GM18502 (cell line): ENCODE data around the gene CCDC192.

ENCODE experiments used
- ATAC-seq: cut with Tn5 transposase; IDR thresholded peaks from one replicate; pipeline ENCODE4 v1.9.1; 2021; ENCODE audit warnings: mild to moderate bottlenecking; ENCODE audit not compliant: unreplicated experiment, poor library complexity

Gene CCDC192

GRCh38 chr5:127967983-127968592 is 264.9 kb downstream of the CCDC192 start:
- ATAC-seq: no peak

- ATAC-seq: no peak
Measured at GRCh38 chr5:127969002-127969401, 265.8 kb downstream of the CCDC192 start.

GRCh38 chr5:127969651-127970050 is 266.5 kb downstream of the CCDC192 start:
- no peak for ATAC-seq

- ATAC-seq: no peak
Measured at GRCh38 chr5:127970081-127970480, 266.9 kb downstream of the CCDC192 start.

- no peak for ATAC-seq
Measured at GRCh38 chr5:127970854-127971425, 267.7 kb downstream of the CCDC192 start.

- no peak for ATAC-seq
Measured at GRCh38 chr5:127975961-127976360, 272.8 kb downstream of the CCDC192 start.

GRCh38 chr5:127976525-127976924 is 273.3 kb downstream of the CCDC192 start:
- no peak for ATAC-seq

- ATAC-seq: no peak
Measured at GRCh38 chr5:127976991-127977717, 274.0 kb downstream of the CCDC192 start.

- no peak for ATAC-seq
Measured at GRCh38 chr5:127978738-127979300, 275.6 kb downstream of the CCDC192 start.

- no peak for ATAC-seq
Measured at GRCh38 chr5:127979475-127979874, 276.3 kb downstream of the CCDC192 start.

- ATAC-seq: no peak
Measured at GRCh38 chr5:127980843-127981242, 277.7 kb downstream of the CCDC192 start.

- ATAC-seq: no peak
Measured at GRCh38 chr5:127981498-127981897, 278.3 kb downstream of the CCDC192 start.

GRCh38 chr5:127985811-127986325 is 282.7 kb downstream of the CCDC192 start:
- no peak for ATAC-seq

GRCh38 chr5:127987354-127988145 is 284.4 kb downstream of the CCDC192 start:
- no peak for ATAC-seq

GRCh38 chr5:127988146-127988760 is 285.1 kb downstream of the CCDC192 start:
- no peak for ATAC-seq
